ENCODE results near the gene EBF4.
"Not testable (repeated sequence)": the region's sequence is repeated elsewhere in the genome, so short reads cannot be mapped to it uniquely, and the experiment has no call there.

EBF4 gene

DNA sequence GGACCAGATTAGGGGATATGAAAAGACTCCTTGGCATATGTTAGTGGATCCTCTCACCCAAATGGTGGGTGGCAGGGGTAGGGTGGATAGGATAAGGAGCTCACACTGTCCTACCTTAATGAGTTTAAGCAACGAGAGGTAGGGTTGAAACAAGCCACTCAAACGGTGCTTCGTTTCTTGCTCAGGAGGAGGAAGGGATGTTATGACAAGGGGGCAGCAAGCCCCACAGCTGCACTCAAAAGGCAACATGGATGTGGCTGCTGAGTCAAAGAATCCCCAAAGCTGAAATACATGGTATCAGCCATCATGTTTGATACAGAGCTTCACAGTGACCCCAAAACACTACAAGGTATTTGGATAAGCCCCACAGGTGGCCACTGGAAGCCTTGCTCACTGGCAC lies 20.1 kb upstream of the EBF4 start:
- DNase-seq, result no peak

DNA sequence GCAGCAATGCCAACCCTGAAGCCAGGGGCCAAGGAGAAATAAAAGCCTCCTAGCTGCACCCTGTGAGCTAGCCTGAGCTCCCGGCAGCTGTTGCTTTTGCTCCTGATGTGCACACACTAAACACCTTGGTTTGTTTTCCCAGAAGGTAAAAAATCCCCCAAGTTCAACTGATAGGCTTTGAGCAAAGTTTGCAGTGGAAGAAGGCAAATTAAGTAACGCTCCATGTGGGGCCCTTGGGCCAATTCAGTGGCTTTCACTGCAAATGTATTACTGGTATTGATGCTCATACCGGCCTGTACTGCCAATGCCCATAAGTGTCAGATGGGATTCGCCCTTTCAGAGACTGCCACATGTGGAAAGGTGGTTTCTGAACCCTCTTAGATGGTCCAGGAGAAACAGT lies 19.1 kb upstream of the EBF4 start:
- no peak for DNase-seq

DNA sequence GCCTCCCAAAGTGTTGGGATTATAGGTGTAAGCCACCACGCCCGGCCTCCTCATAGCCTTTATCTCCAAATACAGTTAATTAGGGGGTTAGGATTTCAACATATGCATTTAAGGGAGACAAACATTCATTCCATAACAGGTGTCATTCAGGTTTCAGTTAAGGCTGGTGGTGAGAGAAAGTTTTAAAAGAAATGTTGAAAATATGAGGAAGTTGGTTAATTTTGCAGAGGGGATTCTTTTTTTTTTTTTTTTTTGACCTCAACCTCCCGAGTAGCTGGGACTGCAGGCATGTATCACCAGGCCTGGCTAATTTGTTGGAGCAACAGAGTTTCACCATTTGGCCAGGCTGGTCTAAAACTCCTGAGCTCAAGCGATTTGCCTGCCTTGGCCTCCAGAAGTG lies 12.5 kb upstream of the EBF4 start:
- no peak for DNase-seq

DNA sequence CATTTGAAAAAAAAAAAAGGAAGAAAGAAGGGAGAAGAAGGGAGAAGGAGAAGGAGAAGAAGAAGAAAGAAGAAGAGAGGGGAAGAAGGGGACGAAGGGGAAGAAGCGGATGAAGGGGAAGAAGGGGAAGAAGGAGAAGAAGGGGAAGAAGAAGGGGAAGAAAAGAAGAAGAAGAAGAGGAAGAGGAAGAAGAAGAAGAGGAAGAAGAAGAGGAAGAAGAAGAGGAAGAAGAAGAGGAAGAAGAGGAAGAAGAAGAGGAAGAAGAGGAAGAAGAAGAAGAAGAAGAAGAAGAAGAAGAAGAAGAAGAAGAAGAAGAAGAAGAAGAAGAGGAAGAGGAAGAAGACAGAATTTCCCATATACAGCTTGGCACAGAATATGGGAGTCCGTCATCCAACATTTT lies 10.5 kb upstream of the EBF4 start:
- DNase-seq, result not testable (repeated sequence)

DNA sequence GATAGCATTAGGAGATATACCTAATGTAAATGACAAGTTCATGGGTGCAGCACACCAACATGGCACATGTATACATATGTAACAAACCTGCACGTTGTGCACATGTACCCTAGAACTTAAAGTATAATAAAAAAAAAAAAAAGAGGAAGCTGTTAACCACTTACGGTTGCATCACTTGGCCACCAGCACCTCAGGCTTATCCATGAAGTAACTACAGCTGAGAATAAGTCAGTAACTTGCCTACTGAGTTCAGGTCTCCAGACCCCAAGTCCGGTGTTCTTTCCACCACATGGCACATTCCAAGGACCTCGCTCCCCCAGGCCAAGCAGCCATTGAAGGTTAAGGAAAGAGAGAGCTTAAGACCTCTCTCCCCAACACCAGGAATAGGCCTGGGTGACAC lies 7.8 kb upstream of the EBF4 start:
- DNase-seq, result not testable (repeated sequence)

DNA sequence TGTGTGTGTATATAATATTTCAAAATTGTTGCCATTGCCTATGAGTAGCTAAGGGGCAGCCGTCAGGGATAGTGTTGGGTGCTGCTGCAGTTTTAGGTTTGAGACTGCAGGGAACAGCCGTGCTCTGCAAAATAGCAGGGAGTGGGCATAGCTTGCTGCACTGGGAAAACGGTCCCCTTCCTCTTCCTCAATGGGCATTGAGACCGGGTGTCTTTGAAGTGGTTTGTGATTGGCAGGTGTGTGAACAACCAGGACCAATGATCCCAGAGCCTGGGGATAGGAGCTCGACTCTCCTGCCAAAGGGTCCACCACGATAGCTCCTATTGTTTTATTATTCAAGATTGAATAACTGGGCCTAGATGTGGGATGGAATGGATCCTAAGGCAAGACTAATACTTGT lies 5.1 kb upstream of the EBF4 start:
- no peak for DNase-seq

DNA sequence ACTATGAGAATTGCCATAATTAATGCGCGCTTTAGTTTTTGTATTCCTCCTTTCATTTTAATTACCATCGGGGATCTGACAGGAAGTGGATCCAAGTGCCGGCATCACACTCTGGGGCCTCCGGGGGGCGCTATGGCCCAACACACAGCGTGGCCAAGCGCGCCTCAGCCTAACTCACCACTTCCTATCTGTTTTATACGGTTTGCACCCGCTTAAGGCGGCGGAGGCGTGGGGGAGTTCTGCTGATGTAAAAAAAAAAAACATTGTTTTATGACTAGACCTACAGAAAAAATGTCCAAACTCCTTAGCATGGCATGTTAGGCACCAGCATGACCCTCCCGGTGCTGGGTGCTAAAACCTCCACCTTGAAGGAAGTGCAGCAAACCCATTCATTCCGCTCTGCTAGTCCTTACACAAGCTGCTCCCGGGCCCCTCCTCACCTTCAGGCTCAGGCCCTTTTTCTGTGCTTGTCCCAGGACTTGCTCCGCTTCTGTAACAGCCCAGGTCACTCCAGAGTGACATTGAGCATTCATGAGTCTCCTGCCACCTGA lies 4.5 kb upstream of the EBF4 start:
- DNase-seq, result peak; percentile 83

DNA sequence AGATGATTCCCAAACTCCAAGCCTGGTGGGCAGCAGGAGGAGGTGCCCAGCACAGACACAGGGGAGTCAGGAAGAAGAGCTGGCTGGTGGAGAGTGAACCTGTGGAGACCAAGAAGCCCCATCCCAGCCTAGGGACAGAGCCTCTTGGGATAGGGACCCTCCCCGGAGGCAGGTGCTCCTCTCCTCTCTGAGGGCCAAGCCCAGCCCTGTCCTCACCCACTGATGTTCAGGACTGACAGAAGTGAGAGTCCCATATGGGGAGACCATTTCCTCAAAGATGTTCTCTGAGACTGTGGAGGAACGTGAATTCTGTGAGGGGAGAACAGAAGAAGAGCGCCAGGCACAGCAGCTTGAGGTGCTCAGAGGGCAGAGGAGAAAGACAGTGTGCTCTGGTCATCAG lies 2.4 kb upstream of the EBF4 start:
- DNase-seq, result no peak

DNA sequence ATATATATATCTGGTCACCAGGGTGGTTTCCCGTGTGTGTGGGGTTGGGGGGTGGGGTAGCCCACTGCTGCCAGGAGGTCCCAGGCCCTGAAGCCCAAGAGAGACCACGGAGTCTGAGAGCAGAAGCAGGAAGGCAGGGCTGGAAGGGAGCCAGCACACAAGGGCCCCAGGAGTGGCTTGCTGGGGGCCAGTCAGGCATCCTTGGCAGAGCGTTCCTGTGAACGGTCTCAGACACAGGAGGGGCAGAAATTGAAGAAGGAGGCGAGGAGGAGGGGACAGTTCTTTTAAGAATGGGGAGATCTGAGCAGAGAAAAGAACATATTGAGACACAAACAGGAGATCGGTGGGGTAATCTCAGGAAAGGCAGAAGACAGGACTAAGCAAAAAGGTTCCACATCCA lies 1.9 kb upstream of the EBF4 start:
- no peak for DNase-seq

DNA sequence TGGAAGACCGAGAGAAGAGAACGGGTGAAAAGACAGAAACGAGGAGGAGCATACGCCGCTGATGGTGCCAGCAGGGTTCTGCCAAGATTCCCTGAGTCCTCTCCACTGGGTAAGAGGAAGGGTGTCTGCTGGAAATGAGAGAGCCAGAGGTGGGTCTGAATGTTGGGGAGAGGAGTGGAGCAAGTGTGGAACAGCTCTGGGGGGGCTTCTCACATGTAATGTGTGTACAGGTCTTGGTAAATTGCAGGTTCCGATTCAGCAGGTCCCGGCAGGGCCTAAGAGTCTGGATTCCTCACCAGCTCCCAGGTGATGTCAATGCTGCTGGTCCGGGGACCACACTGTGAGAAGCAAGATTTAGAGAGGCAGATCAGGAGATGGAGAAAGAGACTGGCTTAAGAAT lies 1.5 kb upstream of the EBF4 start:
- no peak for DNase-seq

DNA sequence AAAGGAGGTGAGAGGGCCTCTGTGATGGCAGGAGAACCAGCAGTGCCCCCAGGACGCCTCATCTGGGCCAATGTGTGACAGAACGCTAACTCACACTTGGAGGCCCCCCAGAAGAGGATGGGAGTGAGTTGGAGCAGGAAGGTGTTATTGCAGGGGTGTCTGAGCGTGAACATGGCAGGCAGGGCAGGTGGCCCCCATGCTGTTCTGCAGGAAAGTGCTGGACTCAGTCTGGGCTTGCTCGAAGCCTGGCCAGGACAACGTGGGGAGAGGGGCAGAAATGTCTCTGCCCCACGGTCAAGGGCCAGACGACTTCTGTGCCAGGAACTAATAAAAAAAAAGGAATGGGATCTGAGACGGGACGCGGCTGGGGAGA lies 931 bp upstream of the EBF4 start:
- DNase-seq, result no peak

DNA sequence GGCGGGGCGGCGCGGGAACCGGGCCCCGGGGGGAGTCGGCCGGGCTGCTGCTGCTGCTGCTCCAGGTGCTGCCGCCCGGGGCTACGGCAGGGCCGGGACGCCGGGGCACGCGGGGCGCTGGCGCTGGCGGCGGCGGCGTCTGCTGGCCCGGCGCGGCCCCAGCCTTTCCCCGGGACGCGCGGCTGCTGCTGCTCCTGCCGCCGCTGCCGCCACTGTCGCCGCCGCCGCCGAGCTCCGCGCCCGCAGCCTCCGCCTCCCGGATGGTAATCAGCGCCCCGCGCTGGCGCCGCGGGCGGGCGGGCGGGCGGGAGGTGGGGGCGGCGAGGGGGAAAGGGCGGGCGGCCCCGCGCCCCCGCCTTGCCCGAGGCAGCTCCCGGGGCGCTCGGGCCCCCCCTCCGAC lies 306 bp downstream of the EBF4 start:
- peak; percentile 31 for DNase-seq

DNA sequence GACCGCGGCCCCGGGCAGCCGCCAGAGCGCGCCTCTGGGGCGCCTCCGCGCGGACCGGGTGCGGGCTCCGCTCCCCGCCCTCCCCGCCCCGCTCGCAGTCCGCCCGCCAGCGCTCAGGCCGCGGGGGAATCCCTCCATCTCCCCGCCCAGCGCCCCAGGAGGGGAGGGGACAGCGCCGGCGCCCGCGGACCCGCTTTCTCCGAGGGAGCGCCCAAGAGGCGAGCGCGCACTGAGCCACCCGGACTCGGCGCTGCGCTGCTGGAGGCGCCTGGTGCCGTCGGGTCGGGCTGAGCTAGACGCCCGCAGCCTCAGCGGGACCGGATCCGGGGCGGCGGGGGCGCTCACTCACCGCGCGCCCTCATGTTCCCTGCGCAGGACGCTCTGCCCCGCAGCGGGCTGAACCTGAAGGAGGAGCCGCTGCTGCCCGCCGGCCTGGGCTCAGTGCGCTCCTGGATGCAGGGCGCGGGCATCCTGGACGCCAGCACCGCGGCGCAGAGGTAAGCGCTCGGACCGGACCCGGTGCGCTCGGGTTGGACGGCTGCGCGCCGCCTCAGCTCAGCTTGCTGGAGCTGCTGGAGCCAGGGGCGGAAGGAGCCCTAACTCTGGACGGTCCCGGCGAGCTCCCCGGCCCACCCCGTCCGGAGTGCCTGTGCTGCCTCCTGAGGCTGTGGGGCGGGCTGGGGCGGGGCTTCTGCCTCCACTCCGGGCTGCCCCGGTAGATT lies 867 bp downstream of the EBF4 start:
- peak; percentile 63 for DNase-seq

DNA sequence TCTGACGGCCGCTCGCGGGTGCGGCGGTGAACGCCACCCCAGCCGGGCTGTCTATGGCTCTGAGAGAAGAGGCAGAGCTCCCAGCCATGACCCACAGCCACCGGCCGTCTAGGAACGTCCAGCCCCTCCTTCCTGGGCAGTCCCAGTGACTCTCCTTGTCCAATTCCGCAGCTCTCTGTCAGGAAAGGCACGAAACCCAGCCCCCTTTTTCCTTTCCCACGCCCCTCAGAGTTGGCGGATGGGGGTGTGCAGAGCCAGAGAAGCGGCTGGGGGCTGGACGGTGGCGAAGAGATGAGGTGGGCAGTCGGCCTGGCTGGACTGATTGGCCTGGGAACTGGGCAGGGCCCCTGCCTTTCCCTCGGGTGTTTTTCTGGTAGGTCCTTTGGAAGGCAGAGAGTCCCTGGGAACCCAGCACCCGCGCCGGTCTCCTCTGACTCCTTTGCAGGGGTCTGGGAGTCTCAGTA lies 1.5 kb downstream of the EBF4 start:
- DNase-seq, result no peak

DNA sequence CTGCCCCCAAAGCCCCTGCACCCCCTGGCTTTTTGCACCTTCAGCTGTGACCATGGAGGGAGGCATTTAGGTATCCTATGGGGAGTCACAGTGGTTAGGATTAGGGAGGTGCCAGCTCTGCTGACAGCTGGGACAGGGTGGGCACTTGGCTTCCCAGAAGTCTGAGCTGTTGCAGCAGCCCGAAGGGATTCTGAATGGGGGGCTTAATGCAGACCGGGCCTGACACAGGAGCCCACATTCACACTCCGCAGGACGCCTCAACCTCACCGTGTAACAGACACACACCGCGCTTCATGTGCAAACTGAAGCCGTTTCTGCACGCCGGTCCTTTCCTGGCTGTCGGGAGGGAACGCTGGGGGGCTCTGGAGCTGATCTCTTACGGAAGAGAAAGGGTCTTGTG lies 1.9 kb downstream of the EBF4 start:
- no peak for DNase-seq

DNA sequence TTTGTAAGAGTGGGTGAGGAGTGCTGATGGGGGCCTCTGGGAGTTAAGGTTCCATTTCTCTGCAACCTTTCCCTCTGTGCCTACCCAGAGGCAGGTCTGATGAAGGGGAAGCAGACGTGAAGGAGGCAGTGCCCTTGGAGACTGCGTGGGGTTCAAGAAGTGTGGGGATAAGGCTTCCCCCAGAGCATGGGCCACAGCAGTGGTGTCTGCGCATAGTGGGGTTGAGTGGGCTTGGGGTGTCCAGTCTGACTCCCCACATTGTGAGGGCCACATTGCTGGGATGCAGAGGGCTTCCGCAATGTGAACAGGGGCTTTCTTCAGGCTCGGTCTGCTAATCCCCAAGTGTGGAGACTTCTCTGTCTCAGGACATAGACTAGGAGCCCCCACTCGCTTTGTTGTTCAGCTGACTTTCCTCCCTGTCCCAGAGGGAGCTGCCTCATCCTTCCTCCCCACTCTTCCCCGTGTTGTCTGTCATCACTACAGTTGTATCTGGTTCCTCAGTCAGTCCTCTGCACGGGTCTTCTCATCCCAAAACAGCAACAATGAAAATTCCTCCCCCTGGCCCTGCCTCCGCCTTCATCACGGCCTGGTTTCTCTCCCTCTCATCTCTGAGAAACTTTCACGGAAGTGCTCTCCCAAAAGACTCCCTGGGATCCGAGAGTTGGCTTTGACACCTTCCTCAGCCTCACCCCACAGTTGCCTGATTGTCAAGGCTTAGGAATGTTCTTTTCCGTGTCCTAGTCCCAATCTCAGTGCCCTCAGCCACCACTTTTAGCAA lies 2.8 kb downstream of the EBF4 start:
- no peak for DNase-seq

DNA sequence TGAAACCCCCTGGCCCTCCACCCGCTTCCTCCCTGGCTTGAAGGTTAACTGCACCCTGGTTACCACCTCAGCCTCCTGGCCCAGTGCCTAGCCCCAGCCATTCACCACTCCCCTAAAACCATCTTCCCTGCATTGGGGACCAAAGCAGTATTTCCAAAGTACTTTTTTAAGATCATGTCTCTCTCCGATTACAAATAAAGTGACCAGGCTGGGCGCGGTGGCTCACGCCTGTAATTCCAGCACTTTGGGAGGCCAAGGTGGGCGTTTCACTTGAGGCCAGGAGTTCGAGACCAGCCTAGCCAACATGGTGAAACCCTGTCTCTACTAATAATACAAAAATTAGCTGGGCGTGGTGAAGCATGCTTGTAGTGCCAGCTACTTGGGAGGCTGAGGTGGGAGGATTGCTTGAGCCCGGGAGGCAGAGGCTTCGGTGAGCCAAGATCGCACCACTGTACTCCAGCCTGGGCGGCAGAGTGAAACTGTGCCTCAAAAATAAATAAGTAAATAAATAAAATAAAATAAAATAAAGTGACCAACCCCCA lies 3.5 kb downstream of the EBF4 start:
- DNase-seq, result not testable (repeated sequence)

DNA sequence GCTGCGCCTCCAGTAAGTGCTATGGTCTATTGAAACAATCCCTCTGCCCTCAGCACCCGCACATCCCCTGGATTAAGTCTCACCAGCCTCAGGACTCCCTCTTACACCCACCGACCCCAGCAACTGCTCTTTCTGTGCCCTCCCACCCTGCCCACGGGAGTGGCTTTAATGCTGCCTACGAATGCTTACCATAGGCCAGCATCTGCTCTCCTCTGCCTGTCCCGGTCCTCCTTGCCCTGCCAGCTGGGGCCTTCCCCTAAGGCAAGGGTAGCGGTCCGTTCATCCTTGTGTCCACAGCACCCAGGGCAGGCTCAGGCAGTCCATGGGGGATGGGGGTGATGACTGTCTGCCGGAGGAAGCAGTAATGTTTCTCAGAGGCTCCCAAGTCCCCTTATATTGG lies 4.1 kb downstream of the EBF4 start:
- no peak for DNase-seq

DNA sequence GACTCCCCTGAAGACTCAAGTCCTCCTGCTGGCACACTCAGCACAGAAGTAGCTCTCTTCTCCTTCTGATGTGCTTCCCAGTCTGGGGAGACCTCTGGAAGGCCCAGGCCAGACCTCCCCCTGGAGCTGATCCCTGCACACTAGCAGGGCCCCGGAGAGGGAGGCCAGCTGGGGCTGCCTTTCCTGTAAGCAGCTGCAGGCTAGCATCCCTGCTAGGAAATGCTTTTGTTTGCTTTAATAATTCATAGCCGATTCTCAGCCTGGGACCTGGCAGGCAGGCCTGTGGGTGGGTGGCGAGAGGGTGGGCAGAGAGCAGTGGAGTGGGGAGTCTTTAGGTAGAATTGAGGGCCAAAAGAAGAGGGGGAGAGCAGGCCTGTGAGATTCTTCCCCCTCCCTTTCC lies 5.2 kb downstream of the EBF4 start:
- DNase-seq, result no peak

DNA sequence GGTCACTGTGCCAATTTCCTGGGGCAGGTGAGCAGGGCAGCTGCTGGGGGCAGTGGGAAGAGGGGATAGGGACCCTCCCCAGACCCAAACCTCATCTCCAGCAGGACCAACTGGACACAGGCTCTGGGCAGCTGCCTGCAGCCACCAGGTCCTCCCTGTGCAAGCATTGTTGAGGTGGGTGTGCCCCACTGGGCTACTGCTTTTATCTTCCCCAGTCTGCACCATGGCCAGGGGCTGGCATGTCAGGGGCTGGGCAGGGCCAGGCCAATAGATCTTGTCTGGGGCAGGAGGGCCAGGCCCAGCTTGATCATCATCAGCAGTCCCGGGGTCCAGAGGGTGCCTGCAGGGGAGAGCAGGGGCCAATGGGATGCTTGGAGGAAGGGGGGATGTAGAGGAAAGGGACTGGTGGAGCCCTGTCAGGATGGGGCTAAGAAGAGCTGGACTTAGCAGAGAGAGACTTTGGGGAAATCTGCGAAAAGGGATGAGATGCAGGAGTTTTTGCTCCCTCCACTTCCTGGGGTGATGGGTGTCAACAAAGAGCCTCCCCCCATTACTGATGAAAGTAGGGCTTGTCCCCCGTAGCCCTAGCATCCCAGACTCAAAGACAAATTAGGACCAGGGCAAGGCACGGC lies 5.7 kb downstream of the EBF4 start:
- no peak for DNase-seq

DNA sequence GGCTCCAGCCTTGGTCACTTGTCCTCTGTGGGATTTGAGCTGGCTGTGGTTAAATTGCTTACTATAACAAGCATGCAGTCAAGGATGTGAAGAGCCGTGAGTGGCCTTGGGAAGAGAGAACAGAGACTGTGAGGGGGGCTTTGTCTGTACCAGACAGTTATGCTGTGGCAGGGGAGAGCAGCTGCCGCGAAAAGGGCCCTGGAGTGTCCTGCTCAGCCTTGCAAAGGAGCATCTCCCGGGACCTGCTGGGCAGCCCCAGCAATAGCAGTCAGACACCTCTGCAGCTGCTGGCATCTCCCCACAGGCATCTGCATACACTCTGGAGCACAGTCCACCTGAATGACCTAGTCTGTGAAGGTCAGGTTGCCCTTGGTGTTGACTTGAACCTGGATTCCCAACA lies 6.3 kb downstream of the EBF4 start:
- no peak for DNase-seq

DNA sequence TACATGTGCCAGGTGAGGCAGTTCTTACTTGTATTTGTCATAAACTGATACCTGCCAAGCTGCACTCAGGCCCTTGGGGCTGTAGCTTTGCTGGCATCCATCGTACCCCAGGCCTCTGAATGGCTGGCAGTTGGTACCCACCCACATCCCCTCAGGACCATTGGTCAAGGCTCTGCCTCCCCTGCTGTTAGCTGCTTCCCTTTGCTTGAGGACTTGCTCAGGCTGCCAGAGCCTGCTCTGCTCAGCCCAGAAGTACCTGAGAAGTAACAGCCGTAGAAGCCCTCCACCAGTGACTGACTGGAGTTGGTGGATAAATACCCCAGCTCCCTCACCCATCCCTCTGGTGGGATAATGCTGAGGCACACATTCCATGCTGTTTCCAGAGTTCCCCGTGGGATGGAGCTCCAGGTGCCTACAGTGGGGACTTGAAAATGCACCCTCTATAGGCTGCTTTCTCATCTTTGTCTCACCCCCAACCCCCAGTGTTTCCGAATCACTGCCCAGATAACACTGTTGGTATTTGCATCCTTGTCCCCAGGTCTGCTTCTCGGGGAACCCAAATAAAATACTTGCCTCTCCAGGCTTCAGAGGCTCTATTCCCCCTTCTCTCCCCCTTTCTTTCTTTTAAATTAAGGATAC lies 7.3 kb downstream of the EBF4 start:
- no peak for DNase-seq
